ENCODE results near the gene ZNF296. TPM values are rescaled to one million over a fixed set of nuclear protein-coding genes. Genes with fewer than 3 reads are reported as not detected.

The ZNF296 gene
- total and polyA plus RNA-seq, 2 of the 13 experiments (the other 11 are each of a cell fraction or from before 2014, with no cell fraction given), result 0.26 to 0.62 TPM

GRCh38 chr19:45038931-45039893 is 37.1 kb downstream of the ZNF296 start, which contains the start of gene CLASRP (continued):
- TF ChIP-seq ZNF607 (CRISPR knock-in tag; IDR thresholded peaks at IDR 0.05; ENCODE audit: borderline replicate concordance) (0 out of 2 replicates have a peak, but pooled peaks have one; percentile 81), KDM4B (CRISPR knock-in tag; IDR thresholded peaks at IDR 0.05) (0 out of 2 replicates have a peak, but pooled peaks have one; percentile 41), ZBTB38 (CRISPR knock-in tag; IDR thresholded peaks at IDR 0.05) (peak; percentile 79; the same call in 1 of the 2 replicates), ZFP41 (CRISPR knock-in tag; IDR thresholded peaks at IDR 0.05; ENCODE audit: borderline replicate concordance) (no peak), UBTF (CRISPR knock-in tag; IDR thresholded peaks at IDR 0.05) (peak; percentile 76), CTCF (CRISPR knock-in tag; IDR thresholded peaks at IDR 0.05) (no peak), CREBL2 (CRISPR knock-in tag; IDR thresholded peaks at IDR 0.05; ENCODE audit: borderline replicate concordance) (no peak), ZNF891 (CRISPR knock-in tag; IDR thresholded peaks at IDR 0.05) (peak; percentile 52; the same call in 1 of the 2 replicates), EEA1 (CRISPR knock-in tag; IDR thresholded peaks at IDR 0.05; ENCODE audit: borderline replicate concordance) (peak; percentile 87; the same call in 1 of the 2 replicates), ZNF460 (CRISPR knock-in tag; IDR thresholded peaks at IDR 0.05; ENCODE audit: borderline replicate concordance) (no peak), ZNF274 (CRISPR knock-in tag; IDR thresholded peaks at IDR 0.05) (peak; percentile 74; the same call in 1 of the 2 replicates), DNMT3B (CRISPR knock-in tag; conservative IDR thresholded peaks at IDR 0.05) (no peak), CEBPB (IDR thresholded peaks at IDR 0.05; ENCODE audit: borderline replicate concordance, low read depth, low read length) (no peak), ELF4 (CRISPR knock-in tag; IDR thresholded peaks at IDR 0.05; ENCODE audit: borderline replicate concordance) (no peak; the same call in 1 of the 2 replicates), STAT5B (CRISPR knock-in tag; IDR thresholded peaks at IDR 0.05) (no peak), HOXA9 (CRISPR knock-in tag; IDR thresholded peaks at IDR 0.05; ENCODE audit: borderline replicate concordance) (no peak), SRSF1 (optimal IDR thresholded peaks at IDR 0.05; ENCODE audit: low read depth, low read length) (peak; percentile 77), ZFP36 (IDR thresholded peaks at IDR 0.05; ENCODE audit: borderline replicate concordance, low read depth, low read length, partially characterized antibody) (no peak), CEBPZ (IDR thresholded peaks at IDR 0.05; ENCODE audit: low read length) (no peak), ZNF430 (CRISPR knock-in tag; IDR thresholded peaks at IDR 0.05) (0 out of 2 replicates have a peak, but pooled peaks have one; percentile 36), TOE1 (CRISPR knock-in tag; IDR thresholded peaks at IDR 0.05) (no peak)
